Thoracic aorta (tissue), 2 donors: ENCODE measurements around the gene SUB1. TPM values are rescaled to one million over a fixed set of nuclear protein-coding genes. Genes with fewer than 3 reads are reported as not detected.
"Not testable (repeated sequence)": the region's sequence is repeated elsewhere in the genome, so short reads cannot be mapped to it uniquely, and the experiment has no call there.

Experiments
- ATAC-seq: fragments of 150-250 bp; one replicate; pipeline ENCODE4 v1.8.0; 2017; ENCODE audit warnings: low read depth; ENCODE audit not compliant: insufficient number of reproducible peaks, low FRiP score
- DNase-seq: peaks from one replicate; pipeline ENCODE4 v3.0.0-alpha.2; 2020; ENCODE audit warnings: low spot score
- H3K27ac ChIP-seq, 2 donors: fragments of 200-600 bp; sonication (generic); 1 replicate in 1 of 2; 2 replicates in 1 of 2; pipeline ENCODE4 v1.5.1; 2016; ENCODE audit warnings: mild to moderate bottlenecking in 2 of 2, moderate library complexity in 2 of 2
- H3K27me3 ChIP-seq: fragments of 200-600 bp; sonication (generic); replicated peaks from 2 replicates; pipeline ENCODE4 v1.6.0; 2016; ENCODE audit warnings: mild to moderate bottlenecking; ENCODE audit not compliant: insufficient read depth
- H3K36me3 ChIP-seq: fragments of 200-600 bp; sonication (generic); one replicate; pipeline ENCODE4 v1.5.1; 2016
- H3K4me1 ChIP-seq, 2 donors: fragments of 200-600 bp; sonication (generic); 1 replicate in 1 of 2; 2 replicates in 1 of 2; pipeline versions ENCODE4 v1.5.1 to v1.6.0; 2016; ENCODE audit warnings: low read depth in 2 of 2, mild to moderate bottlenecking in 1 of 2; ENCODE audit not compliant: control insufficient read depth in 1 of 2
- H3K4me3 ChIP-seq: fragments of 200-600 bp; sonication (generic); 2 replicates; pipeline ENCODE4 v1.5.1; 2016; ENCODE audit warnings: mild to moderate bottlenecking
- H3K9me3 ChIP-seq: fragments of 200-600 bp; sonication (generic); 2 replicates; pipeline ENCODE4 v1.5.1; 2016
- CTCF ChIP-seq: fragments of 200-600 bp; sonication (generic); IDR thresholded peaks from one replicate; pipeline ENCODE4 v1.5.1; 2019; ENCODE audit warnings: antibody characterized with exemption
- total RNA-seq, 2 donors: library from RNA; depleted of rRNA; stranded (reverse); fragments of >200 nt; gene quantifications; one replicate each; pipeline versions ENCODE4 v1.1.0 to v1.2.3, GENCODE V29; 2016

Gene SUB1
- total RNA-seq, 2 donors from 2014 or later: 91.1 to 130 TPM

GRCh38 chr5:32551865-32552264 lies 33.5 kb upstream of the SUB1 start:
- no peak overlapping the region for H3K27ac ChIP-seq
- no peak for ATAC-seq
- no peak overlapping the region for H3K4me3 ChIP-seq
- no peaks in the 10 kb centered on the region for H3K27me3 ChIP-seq
- no peaks in the 10 kb centered on the region for H3K9me3 ChIP-seq
- DNase-seq: no peak
- no peak for TF ChIP-seq CTCF
- H3K4me1 ChIP-seq: no peaks in the 10 kb centered on the region
- no peaks in the 10 kb centered on the region for H3K36me3 ChIP-seq

- DNase-seq, H3K4me1 ChIP-seq, H3K9me3 ChIP-seq, H3K4me3 ChIP-seq, H3K27ac ChIP-seq, H3K27me3 ChIP-seq, H3K36me3 ChIP-seq, ATAC-seq: not testable (repeated sequence)
These were observed 32.9 kb upstream of the SUB1 start for GRCh38 chr5:32552491-32552890.

- no peak for ATAC-seq
- Histone ChIP-seq H3K36me3 (no peaks in the 10 kb centered on the region), H3K27ac (no peak overlapping the region), H3K27me3 (no peaks in the 10 kb centered on the region), H3K4me1 (no peaks in the 10 kb centered on the region), H3K4me3 (no peak overlapping the region), H3K9me3 (no peaks in the 10 kb centered on the region)
- DNase-seq: no peak
- TF ChIP-seq CTCF: no peak
These were observed 32.4 kb upstream of the SUB1 start for GRCh38 chr5:32552936-32553335.

- not testable (repeated sequence) for H3K27me3 ChIP-seq, ATAC-seq, H3K9me3 ChIP-seq, H3K4me1 ChIP-seq, H3K27ac ChIP-seq, H3K4me3 ChIP-seq, DNase-seq, H3K36me3 ChIP-seq
These were observed 31.1 kb upstream of the SUB1 start for GRCh38 chr5:32554181-32554780.

- ATAC-seq, DNase-seq: not testable (repeated sequence)
These were observed 28.8 kb upstream of the SUB1 start for GRCh38 chr5:32556543-32556942.

GRCh38 chr5:32559411-32559810 lies 25.9 kb upstream of the SUB1 start:
- Histone ChIP-seq H3K27me3 (no peaks in the 10 kb centered on the region), H3K9me3 (no peaks in the 10 kb centered on the region), H3K4me1 (peaks cover 0 to 19% of the 10 kb centered on the region in 2 donors), H3K4me3 (no peak overlapping the region), H3K36me3 (no peaks in the 10 kb centered on the region), H3K27ac (no peak overlapping the region)
- DNase-seq (no peak), ATAC-seq (no peak)
- no peak for TF ChIP-seq CTCF

More at GRCh38 chr5:32556543-32556942, 28.8 kb upstream of the SUB1 start:
- H3K36me3 ChIP-seq, H3K4me3 ChIP-seq, H3K9me3 ChIP-seq, H3K27me3 ChIP-seq, H3K4me1 ChIP-seq, H3K27ac ChIP-seq: not testable (repeated sequence)

GRCh38 chr5:32559921-32560320 lies 25.4 kb upstream of the SUB1 start:
- no peak for ATAC-seq
- Histone ChIP-seq H3K27me3 (no peaks in the 10 kb centered on the region), H3K4me1 (peaks cover 0 to 19% of the 10 kb centered on the region in 2 donors), H3K36me3 (no peaks in the 10 kb centered on the region), H3K27ac (no peak overlapping the region), H3K9me3 (no peaks in the 10 kb centered on the region), H3K4me3 (no peak overlapping the region)
- no peak for TF ChIP-seq CTCF
- no peak for DNase-seq
